ENCODE data around the gene LARP6. TPM values are rescaled to one million over a fixed set of nuclear protein-coding genes. Genes with fewer than 3 reads are reported as not detected.

The LARP6 gene
- total RNA-seq, 2 donors from 2014 or later: 0.23 TPM; not detected in 1

- Mint-ChIP-seq H3K9me3 (no peaks in the 10 kb centered on the region), H3K27ac (no peak overlapping the region), H3K36me3 (no peaks in the 10 kb centered on the region)
- ATAC-seq (no peak), DNase-seq (ENCODE audit: low spot score in 2 of 2) (no peak)
These were observed 16.5 kb downstream of the LARP6 start for GRCh38 chr15:70837476-70837875.

GRCh38 chr15:70835841-70836240, 18.1 kb downstream of the LARP6 start:
- no peaks in the 10 kb centered on the region for H3K36me3 Mint-ChIP-seq
- H3K9me3 Mint-ChIP-seq: no peaks in the 10 kb centered on the region
- no peak for DNase-seq (ENCODE audit: low spot score in 2 of 2)
- no peak for ATAC-seq
- H3K27ac Mint-ChIP-seq: no peak overlapping the region

- Mint-ChIP-seq H3K36me3 (no peaks in the 10 kb centered on the region), H3K27ac (no peak overlapping the region), H3K9me3 (no peaks in the 10 kb centered on the region)
- ATAC-seq (no peak), DNase-seq (ENCODE audit: low spot score in 2 of 2) (no peak)
These were observed 18.5 kb downstream of the LARP6 start for GRCh38 chr15:70835415-70835814.

GRCh38 chr15:70834999-70835398, 19.0 kb downstream of the LARP6 start:
- H3K27ac Mint-ChIP-seq: no peak overlapping the region
- ATAC-seq (no peak), DNase-seq (ENCODE audit: low spot score in 2 of 2) (no peak)
- H3K36me3 Mint-ChIP-seq: no peaks in the 10 kb centered on the region
- no peaks in the 10 kb centered on the region for H3K9me3 Mint-ChIP-seq

- Mint-ChIP-seq H3K9me3 (no peaks in the 10 kb centered on the region), H3K36me3 (no peaks in the 10 kb centered on the region), H3K27ac (no peak overlapping the region)
- ATAC-seq (no peak), DNase-seq (ENCODE audit: low spot score in 2 of 2) (no peak)
These were observed 19.8 kb downstream of the LARP6 start for GRCh38 chr15:70833861-70834765.

GRCh38 chr15:70833422-70833821, 20.5 kb downstream of the LARP6 start:
- Mint-ChIP-seq H3K27ac (no peak overlapping the region), H3K9me3 (no peaks in the 10 kb centered on the region), H3K36me3 (no peaks in the 10 kb centered on the region)
- ATAC-seq: no peak
- no peak for DNase-seq (ENCODE audit: low spot score in 2 of 2)

GRCh38 chr15:70832176-70832575, 21.8 kb downstream of the LARP6 start:
- no peaks in the 10 kb centered on the region for H3K36me3 Mint-ChIP-seq
- DNase-seq (ENCODE audit: low spot score in 2 of 2) (no peak), ATAC-seq (no peak)
- H3K9me3 Mint-ChIP-seq: no peaks in the 10 kb centered on the region
- H3K27ac Mint-ChIP-seq: no peak overlapping the region

GRCh38 chr15:70831094-70831911, 22.7 kb downstream of the LARP6 start:
- no peaks in the 10 kb centered on the region for H3K36me3 Mint-ChIP-seq
- H3K9me3 Mint-ChIP-seq: no peaks in the 10 kb centered on the region
- ATAC-seq (no peak), DNase-seq (ENCODE audit: low spot score in 2 of 2) (no peak)
- H3K27ac Mint-ChIP-seq: no peak overlapping the region

GRCh38 chr15:70830615-70831014, 23.3 kb downstream of the LARP6 start:
- H3K36me3 Mint-ChIP-seq: no peaks in the 10 kb centered on the region
- H3K27ac Mint-ChIP-seq: no peak overlapping the region
- H3K9me3 Mint-ChIP-seq: no peaks in the 10 kb centered on the region
- DNase-seq (ENCODE audit: low spot score in 2 of 2) (no peak), ATAC-seq (no peak)

- no peaks in the 10 kb centered on the region for H3K36me3 Mint-ChIP-seq
- H3K27ac Mint-ChIP-seq: no peak overlapping the region
- DNase-seq (ENCODE audit: low spot score in 2 of 2) (no peak), ATAC-seq (no peak)
- H3K9me3 Mint-ChIP-seq: no peaks in the 10 kb centered on the region
These were observed 24.4 kb downstream of the LARP6 start for GRCh38 chr15:70829371-70830166.

- Mint-ChIP-seq H3K36me3 (no peaks in the 10 kb centered on the region), H3K27ac (no peak overlapping the region), H3K9me3 (no peaks in the 10 kb centered on the region)
- DNase-seq (ENCODE audit: low spot score in 2 of 2) (no peak), ATAC-seq (no peak)
These were observed 26.2 kb downstream of the LARP6 start for GRCh38 chr15:70827721-70828120.

- Mint-ChIP-seq H3K36me3 (no peaks in the 10 kb centered on the region), H3K9me3 (no peaks in the 10 kb centered on the region), H3K27ac (peak overlapping the region in 1 of 2 donors; percentile 39)
- ATAC-seq (no peak), DNase-seq (ENCODE audit: low spot score in 2 of 2) (no peak)
These were observed 27.3 kb downstream of the LARP6 start for GRCh38 chr15:70826634-70827033.

GRCh38 chr15:70825841-70826240, 28.1 kb downstream of the LARP6 start:
- Mint-ChIP-seq H3K27ac (no peak overlapping the region), H3K36me3 (no peaks in the 10 kb centered on the region), H3K9me3 (no peaks in the 10 kb centered on the region)
- ATAC-seq (no peak), DNase-seq (ENCODE audit: low spot score in 2 of 2) (no peak)

GRCh38 chr15:70823196-70823595, 30.8 kb downstream of the LARP6 start:
- no peaks in the 10 kb centered on the region for H3K9me3 Mint-ChIP-seq
- DNase-seq (ENCODE audit: low spot score in 2 of 2) (no peak), ATAC-seq (no peak)
- no peaks in the 10 kb centered on the region for H3K36me3 Mint-ChIP-seq
- H3K27ac Mint-ChIP-seq: no peak overlapping the region

GRCh38 chr15:70820214-70820613, 33.7 kb downstream of the LARP6 start:
- H3K36me3 Mint-ChIP-seq: no peaks in the 10 kb centered on the region
- ATAC-seq: no peak

GRCh38 chr15:70818580-70818979, 35.4 kb downstream of the LARP6 start:
- ATAC-seq: no peak
- Mint-ChIP-seq H3K27ac (no peak overlapping the region), H3K9me3 (no peaks in the 10 kb centered on the region), H3K36me3 (no peaks in the 10 kb centered on the region)
- no peak for DNase-seq (ENCODE audit: low spot score in 2 of 2)

More at GRCh38 chr15:70820214-70820613, 33.7 kb downstream of the LARP6 start:
- Mint-ChIP-seq H3K9me3 (no peaks in the 10 kb centered on the region), H3K27ac (no peak overlapping the region)
- DNase-seq (ENCODE audit: low spot score in 2 of 2): no peak

GRCh38 chr15:70817266-70817665, 36.7 kb downstream of the LARP6 start:
- no peak overlapping the region for H3K27ac Mint-ChIP-seq
- no peak for ATAC-seq
- no peak for DNase-seq (ENCODE audit: low spot score in 2 of 2)
- no peaks in the 10 kb centered on the region for H3K9me3 Mint-ChIP-seq
- no peaks in the 10 kb centered on the region for H3K36me3 Mint-ChIP-seq
